PC-9 (cell line): ENCODE data around the gene TCEA3. TPM values are rescaled to one million over a fixed set of nuclear protein-coding genes. Genes with fewer than 3 reads are reported as not detected.

Source experiments
- BruUV-seq: library from RNA; stranded (reverse); fragments of 400-500 nt; replicated peaks from 2 replicates; lab custom pipeline; 2021; lab: Mats Ljungman, UMichigan
- CTCF ChIA-PET: fragments of 300-600 bp; sonication (Branson Sonifier 250); formaldehyde crosslinking; loops from one replicate; lab custom pipeline; 2022; ENCODE audit warnings: antibody characterized with exemption; lab: Charles Lee
- POLR2A ChIA-PET: fragments of 300-600 bp; sonication (Branson Sonifier 250); formaldehyde crosslinking; loops from one replicate; lab custom pipeline; 2022; ENCODE audit warnings: antibody characterized with exemption; ENCODE audit not compliant: unreplicated experiment; lab: Charles Lee
- DNase-seq, 2 experiments: peaks; one replicate each; pipeline versions ENCODE4 v3.0.0 to v3.0.0-alpha.2; 2015 to 2022; ENCODE audit warnings: mixed read lengths in 1 of 2
- H2AFZ ChIP-seq: fragments of 200-600 bp; sonication (generic); 2 replicates; pipeline ENCODE4 v1.8.1; 2017; ENCODE audit warnings: antibody characterized with exemption
- H3F3A ChIP-seq: fragments of 200-600 bp; sonication (generic); 2 replicates; pipeline ENCODE4 v1.8.1; 2017; ENCODE audit warnings: antibody characterized with exemption, mild to moderate bottlenecking, low read depth; ENCODE audit not compliant: insufficient read depth
- H3K27ac ChIP-seq: fragments of 200-600 bp; sonication (generic); 2 replicates; pipeline ENCODE4 v1.6.1; 2016; ENCODE audit warnings: mixed run types
- H3K27me3 ChIP-seq: fragments of 200-600 bp; sonication (generic); 2 replicates; pipeline ENCODE4 v1.6.1; 2016; ENCODE audit warnings: low read depth, mixed run types; ENCODE audit not compliant: insufficient read depth
- H3K36me3 ChIP-seq: fragments of 200-600 bp; sonication (generic); 2 replicates; pipeline ENCODE4 v1.6.1; 2016; ENCODE audit warnings: low read depth, mixed run types
- H3K4me1 ChIP-seq: fragments of 200-600 bp; sonication (generic); replicated peaks from 2 replicates; pipeline ENCODE4 v1.6.1; 2016; ENCODE audit warnings: mixed run types; ENCODE audit not compliant: insufficient read depth
- H3K4me2 ChIP-seq: fragments of 200-600 bp; sonication (generic); 2 replicates; pipeline ENCODE4 v1.6.1; 2017; ENCODE audit warnings: mixed run types
- H3K4me3 ChIP-seq: fragments of 200-600 bp; sonication (generic); 2 replicates; pipeline ENCODE4 v1.6.1; 2016; ENCODE audit warnings: mixed run types
- H3K79me2 ChIP-seq: fragments of 200-600 bp; sonication (generic); 2 replicates; pipeline ENCODE4 v1.6.1; 2017; ENCODE audit warnings: low read depth, mixed run types
- H3K9me2 ChIP-seq: fragments of 200-600 bp; sonication (generic); 2 replicates; pipeline ENCODE4 v1.8.1; 2017; ENCODE audit warnings: mild to moderate bottlenecking; ENCODE audit not compliant: insufficient read depth
- H3K9me3 ChIP-seq: fragments of 200-600 bp; sonication (generic); 2 replicates; pipeline ENCODE4 v1.8.1; 2016; ENCODE audit warnings: low read depth; ENCODE audit not compliant: insufficient read depth
- H4K20me1 ChIP-seq: fragments of 200-600 bp; sonication (generic); 2 replicates; pipeline ENCODE4 v1.8.1; 2017; ENCODE audit not compliant: insufficient read depth
- EZH2 ChIP-seq: fragments of 200-600 bp; sonication (generic); IDR thresholded peaks from 2 replicates; pipeline ENCODE4 v1.8.0; 2017; ENCODE audit warnings: antibody characterized with exemption, low read depth
- intact Hi-C: fragments of 100-400 bp; cut with micrococcal nuclease; formaldehyde crosslinking; loops from one replicate; pipeline ENCODE4 v1.10.0; 2022; ENCODE audit not compliant: unreplicated experiment
- total RNA-seq: library from RNA; stranded (reverse); gene quantifications from 2 replicates; pipeline ENCODE4 v1.2.3, GENCODE V29; 2021
- TF ChIP-seq, protein P1 (sequence below): fragments of 200-600 bp; sonication (generic); conservative IDR thresholded peaks from 2 replicates; pipeline ENCODE4 v1.6.1; 2017; ENCODE audit warnings: mixed run types, antibody characterized with exemption, mild to moderate bottlenecking, moderate library complexity

The TCEA3 gene
- total RNA-seq, 1 experiment from 2014 or later, result 2.7 TPM

DNA sequence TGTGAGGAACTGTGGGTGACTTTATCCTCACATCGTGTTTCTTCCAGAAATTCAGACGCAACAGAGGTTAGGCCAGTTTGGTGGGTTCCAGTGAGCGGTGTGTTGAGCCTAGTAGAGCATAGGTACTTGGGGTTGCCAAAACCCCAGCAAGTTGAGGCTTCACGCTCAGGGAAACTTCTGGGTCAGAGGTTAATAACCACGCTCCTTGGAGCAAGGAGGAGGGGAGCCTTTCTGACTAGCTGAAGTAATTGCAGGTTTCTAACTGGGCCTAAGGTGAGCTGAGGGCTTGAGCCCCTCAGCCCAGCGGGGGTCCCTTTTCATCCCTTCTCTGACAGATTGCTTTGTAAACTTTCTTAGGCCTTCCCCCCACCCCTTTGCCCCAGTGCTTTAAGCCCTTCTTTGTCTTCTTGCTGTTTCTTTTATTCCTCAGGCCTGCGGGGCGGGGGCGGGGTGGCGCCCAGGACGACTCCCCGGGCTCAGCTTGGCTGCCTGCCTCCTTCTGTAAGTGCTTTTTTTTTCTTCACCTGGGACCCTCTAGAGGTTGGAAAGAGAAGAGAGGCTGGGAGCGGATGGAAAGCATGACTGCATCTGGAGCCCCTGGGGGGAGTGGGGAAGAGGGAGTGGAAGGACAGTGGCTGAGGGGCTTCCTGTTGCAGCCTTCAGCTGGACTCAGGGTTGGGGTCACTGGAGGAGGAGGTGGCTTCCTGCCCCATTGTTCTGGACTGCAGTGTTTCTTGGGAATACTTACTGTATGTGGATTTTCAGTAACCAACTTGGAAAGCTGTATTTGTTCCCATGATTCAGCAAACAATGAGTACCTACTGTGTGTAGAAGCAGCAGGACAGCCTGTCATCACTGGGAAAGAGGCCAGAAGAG is 53.6 kb downstream of the TCEA3 start:
- Histone ChIP-seq H2AFZ (no peak overlapping the region; the same call in 1 of the 2 replicates), H3K27ac (peak overlapping the region; percentile 84), H3K4me1 (peaks cover 37% of the 10 kb centered on the region), H3F3A (peaks cover 30% of the 10 kb centered on the region), H3K27me3 (no peaks in the 10 kb centered on the region), H3K4me2 (peak overlapping the region; percentile 97), H3K9me2 (no peaks in the 10 kb centered on the region), H4K20me1 (no peaks in the 10 kb centered on the region), H3K36me3 (peaks cover 8% of the 10 kb centered on the region), H3K4me3 (peak overlapping the region; percentile 96), H3K9me3 (no peaks in the 10 kb centered on the region), H3K79me2 (peaks cover 62% of the 10 kb centered on the region)
- peak; percentile 59 to 88 for DNase-seq
- no TSS peak for BruUV-seq
- intact Hi-C loops, result loop anchor here (1.0 kb wide), 1 partner anchor 32 kb away; no protein-coding TSS in a partner anchor
- TF ChIP-seq, protein P1, sequence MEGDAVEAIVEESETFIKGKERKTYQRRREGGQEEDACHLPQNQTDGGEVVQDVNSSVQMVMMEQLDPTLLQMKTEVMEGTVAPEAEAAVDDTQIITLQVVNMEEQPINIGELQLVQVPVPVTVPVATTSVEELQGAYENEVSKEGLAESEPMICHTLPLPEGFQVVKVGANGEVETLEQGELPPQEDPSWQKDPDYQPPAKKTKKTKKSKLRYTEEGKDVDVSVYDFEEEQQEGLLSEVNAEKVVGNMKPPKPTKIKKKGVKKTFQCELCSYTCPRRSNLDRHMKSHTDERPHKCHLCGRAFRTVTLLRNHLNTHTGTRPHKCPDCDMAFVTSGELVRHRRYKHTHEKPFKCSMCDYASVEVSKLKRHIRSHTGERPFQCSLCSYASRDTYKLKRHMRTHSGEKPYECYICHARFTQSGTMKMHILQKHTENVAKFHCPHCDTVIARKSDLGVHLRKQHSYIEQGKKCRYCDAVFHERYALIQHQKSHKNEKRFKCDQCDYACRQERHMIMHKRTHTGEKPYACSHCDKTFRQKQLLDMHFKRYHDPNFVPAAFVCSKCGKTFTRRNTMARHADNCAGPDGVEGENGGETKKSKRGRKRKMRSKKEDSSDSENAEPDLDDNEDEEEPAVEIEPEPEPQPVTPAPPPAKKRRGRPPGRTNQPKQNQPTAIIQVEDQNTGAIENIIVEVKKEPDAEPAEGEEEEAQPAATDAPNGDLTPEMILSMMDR, result no peak
- TF ChIP-seq EZH2, result no peak
- ChIA-PET CTCF (interaction anchor here (0.5 to 1.3 kb wide), 3 partner anchors 32 to 295 kb away, joined by 3 to 8 read pairs (median 3); no protein-coding TSS in a partner anchor), POLR2A (interaction anchor here (0.5 to 1.0 kb wide), 2 partner anchors 26 to 27 kb away, joined by 3 to 7 read pairs; partner anchors contain the start of gene HNRNPR)

DNA sequence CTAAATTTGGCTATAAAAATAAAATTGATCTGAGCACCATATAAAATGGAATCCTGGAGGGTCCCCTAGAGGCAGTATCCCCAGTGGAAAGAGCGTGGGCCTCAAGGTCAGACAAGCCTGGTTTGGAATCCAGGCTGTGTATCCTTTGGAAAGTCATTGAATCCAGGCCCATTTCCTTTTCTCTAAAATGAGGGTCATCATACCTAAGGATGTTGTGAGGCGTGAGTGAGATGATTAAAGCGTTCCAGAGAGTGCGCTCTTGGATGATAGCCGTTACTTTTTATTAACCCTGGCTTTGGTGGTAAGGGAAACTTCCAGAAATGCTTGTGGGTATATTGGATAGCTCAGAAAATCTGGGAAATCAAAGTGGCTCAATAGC is 54.2 kb downstream of the TCEA3 start:
- Histone ChIP-seq H3K79me2 (peaks cover 65% of the 10 kb centered on the region), H3K27ac (peak overlapping the region; percentile 84), H3K4me1 (peaks cover 37% of the 10 kb centered on the region), H3K9me3 (no peaks in the 10 kb centered on the region), H3K36me3 (peaks cover 11% of the 10 kb centered on the region), H3K9me2 (no peaks in the 10 kb centered on the region), H2AFZ (no peak overlapping the region; the same call in 1 of the 2 replicates), H3F3A (peaks cover 30% of the 10 kb centered on the region), H3K27me3 (no peaks in the 10 kb centered on the region), H3K4me3 (peak overlapping the region; percentile 96), H4K20me1 (no peaks in the 10 kb centered on the region), H3K4me2 (peak overlapping the region; percentile 97)
- intact Hi-C loops, result loop anchor here (1.0 kb wide), 1 partner anchor 33 kb away; no protein-coding TSS in a partner anchor
- POLR2A ChIA-PET, result interaction anchor here (0.6 to 1.0 kb wide), 2 partner anchors 26 to 155 kb away, joined by 4 to 7 read pairs; partner anchors contain the start of gene HNRNPR
- no peak for TF ChIP-seq EZH2
- TF ChIP-seq, protein P1, result no peak
- CTCF ChIA-PET, result interaction anchor here (0.8 to 1.3 kb wide), 2 partner anchors 32 to 172 kb away, joined by 3 read pairs; no protein-coding TSS in a partner anchor
- no TSS peak for BruUV-seq
- DNase-seq, result no peak

DNA sequence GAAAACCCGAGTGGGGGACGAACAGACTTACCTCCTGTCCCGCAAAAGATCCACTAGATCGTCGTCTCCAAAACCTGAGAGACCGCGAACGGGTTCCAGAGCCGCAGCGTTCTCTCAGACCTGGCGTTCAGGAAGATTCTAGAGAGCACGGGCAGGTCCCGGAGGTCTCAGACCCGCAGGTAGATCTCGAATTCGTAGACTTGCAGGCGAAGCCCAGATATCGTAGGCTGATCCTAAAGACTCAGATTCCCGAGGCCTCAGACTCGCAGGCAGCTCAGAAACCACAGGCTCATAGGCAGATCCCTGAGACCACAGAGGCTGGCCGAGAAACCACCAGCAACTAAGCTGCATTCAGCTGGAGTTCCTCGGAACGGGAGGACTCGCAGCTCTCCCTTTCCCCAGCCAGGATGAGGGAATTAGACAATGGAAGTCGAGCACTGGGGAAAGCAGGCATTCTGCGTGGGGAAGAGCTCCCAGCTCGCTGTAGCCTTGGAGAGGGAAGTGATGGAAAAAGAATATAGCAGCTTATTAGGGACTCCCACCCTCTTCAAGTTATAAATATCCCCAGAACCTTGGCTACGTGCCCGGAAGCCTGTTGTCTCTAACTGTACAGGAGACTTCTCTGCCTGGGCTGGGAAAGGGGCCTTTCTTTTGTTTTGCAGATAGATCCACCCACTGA is 55.1 kb downstream of the TCEA3 start, which contains the start of gene ZNF436:
ZNF436 (minus strand) TSS at position 502 of the 679 bp plus-strand sequence. CDS start 1,831 bp downstream, outside the sequence.
- peaks cover 5% of the 10 kb centered on the region for H3K9me3 ChIP-seq
- peak within 1 kb of the TSS; percentile 84 for H3K27ac ChIP-seq
- ChIA-PET CTCF (interaction anchor here (1.0 kb wide), 1 partner anchor 35 kb away, joined by 4 read pairs; no protein-coding TSS in a partner anchor), POLR2A (interaction anchor here (0.6 to 1.0 kb wide), 4 partner anchors 25 to 269 kb away, joined by 4 to 7 read pairs (median 5); partner anchors contain the start of gene HNRNPR)
- peak within 1 kb of the TSS; percentile 96 for H3K4me3 ChIP-seq
- intact Hi-C loops, result loop anchor here (1.0 to 10.0 kb wide), 3 partner anchors 34 to 165 kb away; partner anchors contain the start of gene E2F2
- H3K79me2 ChIP-seq, result peaks cover 68% of the 10 kb centered on the region
- peak in 1 of 2 experiments; percentile 55 for DNase-seq
- H3K27me3 ChIP-seq, result no peaks in the 10 kb centered on the region
- H3K36me3 ChIP-seq, result peaks cover 15% of the 10 kb centered on the region
- H4K20me1 ChIP-seq, result no peaks in the 10 kb centered on the region
- no peaks in the 10 kb centered on the region for H3K9me2 ChIP-seq
- peak within 1 kb of the TSS; percentile 99 for H2AFZ ChIP-seq
- H3F3A ChIP-seq, result peaks cover 30% of the 10 kb centered on the region
- TF ChIP-seq, protein P1, result no peak
- no peak for TF ChIP-seq EZH2
- TSS peak; percentile 75 for BruUV-seq
- peak within 1 kb of the TSS; percentile 97 for H3K4me2 ChIP-seq
- H3K4me1 ChIP-seq, result peaks cover 37% of the 10 kb centered on the region
